Liver (tissue), 3 donors: ENCODE measurements around the gene KRT85.

Experiments used
- JUND ChIP-seq, 2 donors: IDR thresholded peaks; 2 replicates each; pipeline ENCODE4 v1.6.1; 2016; ENCODE audit warnings: antibody characterized with exemption in 2 of 2
- SP1 ChIP-seq: IDR thresholded peaks from 2 replicates; pipeline ENCODE4 v1.6.1; 2018; ENCODE audit warnings: antibody characterized with exemption, mild to moderate bottlenecking
- TF ChIP-seq, protein P1 (sequence below): fragments of 150-350 bp; IDR thresholded peaks from 2 replicates; pipeline ENCODE4 v1.5.1; 2017; ENCODE audit warnings: improper control_type of control experiment, low read depth, low read length; ENCODE audit not compliant: missing input control
- TF ChIP-seq, protein P2 (sequence below): IDR thresholded peaks from 2 replicates; pipeline ENCODE4 v1.6.1; 2016; ENCODE audit warnings: antibody characterized with exemption
- donor health status: healthy.
- donor health status: healthy.

DNA sequence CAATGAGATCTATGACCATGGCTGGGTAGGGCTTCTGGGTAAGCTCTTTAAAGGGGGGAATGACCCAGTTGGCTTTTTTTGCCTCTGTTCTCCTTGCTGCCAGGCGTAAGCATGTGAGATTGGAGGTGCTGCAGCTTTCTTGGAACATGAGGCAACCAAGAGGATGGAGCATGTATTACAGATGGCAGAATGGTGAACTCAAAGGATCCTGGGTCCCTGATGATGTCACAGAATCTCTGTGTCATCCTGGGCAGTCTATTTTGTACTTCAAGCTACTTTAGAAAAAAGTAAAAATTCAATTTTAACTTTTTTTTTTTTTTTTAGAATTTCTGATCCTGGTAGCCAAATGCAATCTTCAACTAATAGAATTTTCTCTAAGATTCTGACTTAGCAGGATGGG is 30.9 kb upstream of the KRT85 start:
- TF ChIP-seq, protein P1, sequence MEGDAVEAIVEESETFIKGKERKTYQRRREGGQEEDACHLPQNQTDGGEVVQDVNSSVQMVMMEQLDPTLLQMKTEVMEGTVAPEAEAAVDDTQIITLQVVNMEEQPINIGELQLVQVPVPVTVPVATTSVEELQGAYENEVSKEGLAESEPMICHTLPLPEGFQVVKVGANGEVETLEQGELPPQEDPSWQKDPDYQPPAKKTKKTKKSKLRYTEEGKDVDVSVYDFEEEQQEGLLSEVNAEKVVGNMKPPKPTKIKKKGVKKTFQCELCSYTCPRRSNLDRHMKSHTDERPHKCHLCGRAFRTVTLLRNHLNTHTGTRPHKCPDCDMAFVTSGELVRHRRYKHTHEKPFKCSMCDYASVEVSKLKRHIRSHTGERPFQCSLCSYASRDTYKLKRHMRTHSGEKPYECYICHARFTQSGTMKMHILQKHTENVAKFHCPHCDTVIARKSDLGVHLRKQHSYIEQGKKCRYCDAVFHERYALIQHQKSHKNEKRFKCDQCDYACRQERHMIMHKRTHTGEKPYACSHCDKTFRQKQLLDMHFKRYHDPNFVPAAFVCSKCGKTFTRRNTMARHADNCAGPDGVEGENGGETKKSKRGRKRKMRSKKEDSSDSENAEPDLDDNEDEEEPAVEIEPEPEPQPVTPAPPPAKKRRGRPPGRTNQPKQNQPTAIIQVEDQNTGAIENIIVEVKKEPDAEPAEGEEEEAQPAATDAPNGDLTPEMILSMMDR: no peak
- TF ChIP-seq SP1 (no peak), JUND (IDR thresholded peaks at IDR 0.05) (no peak)
- TF ChIP-seq, protein P2, sequence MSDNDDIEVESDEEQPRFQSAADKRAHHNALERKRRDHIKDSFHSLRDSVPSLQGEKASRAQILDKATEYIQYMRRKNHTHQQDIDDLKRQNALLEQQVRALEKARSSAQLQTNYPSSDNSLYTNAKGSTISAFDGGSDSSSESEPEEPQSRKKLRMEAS: no peak
